HG02763 (cell line): Measurements from ENCODE around the gene PTPRE.
A peak's percentile ranks its signal among the peaks of the same experiment; 100 is the strongest.

Source experiments
- ATAC-seq: cut with Tn5 transposase; IDR thresholded peaks from one replicate; pipeline ENCODE4 v1.9.1; 2021; ENCODE audit warnings: mild to moderate bottlenecking, moderate library complexity; ENCODE audit not compliant: unreplicated experiment

The PTPRE gene

GRCh38 chr10:128111696-128112095 is 204.8 kb downstream of the PTPRE start:
- ATAC-seq, result no peak

GRCh38 chr10:128113026-128113425 is 206.1 kb downstream of the PTPRE start:
- no peak for ATAC-seq

- no peak for ATAC-seq
These were observed 208.0 kb downstream of the PTPRE start for GRCh38 chr10:128114901-128115300.

GRCh38 chr10:128115356-128115755 is 208.5 kb downstream of the PTPRE start:
- ATAC-seq, result no peak

GRCh38 chr10:128116187-128116586 is 209.3 kb downstream of the PTPRE start:
- ATAC-seq, result no peak

GRCh38 chr10:128116851-128117615 is 210.1 kb downstream of the PTPRE start:
- no peak for ATAC-seq

GRCh38 chr10:128121750-128122412 is 215.0 kb downstream of the PTPRE start:
- ATAC-seq, result no peak

- ATAC-seq, result no peak
These were observed 216.0 kb downstream of the PTPRE start for GRCh38 chr10:128122931-128123330.

- no peak for ATAC-seq
These were observed 216.9 kb downstream of the PTPRE start for GRCh38 chr10:128123846-128124245.

GRCh38 chr10:128124813-128125403 is 218.0 kb downstream of the PTPRE start:
- ATAC-seq, result no peak

- ATAC-seq, result no peak
These were observed 218.6 kb downstream of the PTPRE start for GRCh38 chr10:128125416-128125943.

GRCh38 chr10:128125944-128126764 is 219.3 kb downstream of the PTPRE start, which contains the start of gene MKI67:
Gene MKI67, minus strand, starts transcription at chr10:128126423. Its CDS starts 756 bp downstream, at chr10:128125667.
- peak; percentile 84 for ATAC-seq

GRCh38 chr10:128128582-128128981 is 221.7 kb downstream of the PTPRE start:
- no peak for ATAC-seq

- ATAC-seq, result no peak
These were observed 223.1 kb downstream of the PTPRE start for GRCh38 chr10:128130051-128130450.
